Activated T-helper 1 cell treated with Interleukin-2 at 50 U/mL for 16 hours (primary cell): ENCODE data around the gene CHTF18.
A peak's percentile ranks its signal among the peaks of the same experiment; 100 is the strongest.
"Not testable (repeated sequence)": the region's sequence is repeated elsewhere in the genome, so short reads cannot be mapped to it uniquely, and the experiment has no call there.

Experiments used
- DNase-seq: peaks from one replicate; pipeline ENCODE4 v3.0.0-alpha.2; 2020; ENCODE audit warnings: low read depth

Gene CHTF18

GRCh38 chr16:808085-808386 is 19.6 kb downstream of the CHTF18 start:
- no peak for DNase-seq

GRCh38 chr16:813204-813915 is 24.9 kb downstream of the CHTF18 start:
- DNase-seq = peak; percentile 19

GRCh38 chr16:813916-814412 is 25.5 kb downstream of the CHTF18 start:
- no peak for DNase-seq

GRCh38 chr16:814974-815373 is 26.6 kb downstream of the CHTF18 start:
- DNase-seq = no peak

- no peak for DNase-seq
These were observed 27.4 kb downstream of the CHTF18 start for GRCh38 chr16:815861-816260.

- no peak for DNase-seq
These were observed 28.8 kb downstream of the CHTF18 start for GRCh38 chr16:817001-817906.

- DNase-seq = no peak
These were observed 29.7 kb downstream of the CHTF18 start for GRCh38 chr16:818132-818531.

- no peak for DNase-seq
These were observed 30.2 kb downstream of the CHTF18 start for GRCh38 chr16:818592-818991.

GRCh38 chr16:819336-820043 is 31.1 kb downstream of the CHTF18 start:
- no peak for DNase-seq

- DNase-seq = not testable (repeated sequence)
These were observed 31.6 kb downstream of the CHTF18 start for GRCh38 chr16:820044-820408.

- DNase-seq = no peak
These were observed 32.3 kb downstream of the CHTF18 start for GRCh38 chr16:820748-821147.

GRCh38 chr16:821751-822150 is 33.3 kb downstream of the CHTF18 start:
- no peak for DNase-seq

- no peak for DNase-seq
These were observed 33.9 kb downstream of the CHTF18 start for GRCh38 chr16:822174-822908.

- no peak for DNase-seq
These were observed 34.5 kb downstream of the CHTF18 start for GRCh38 chr16:822909-823297.

- no peak for DNase-seq
These were observed 35.8 kb downstream of the CHTF18 start for GRCh38 chr16:824194-824593.

GRCh38 chr16:824601-825000 is 36.2 kb downstream of the CHTF18 start:
- DNase-seq = no peak

GRCh38 chr16:825341-826061 is 37.1 kb downstream of the CHTF18 start:
- DNase-seq = no peak

GRCh38 chr16:827513-827912 is 39.1 kb downstream of the CHTF18 start:
- DNase-seq = no peak

- no peak for DNase-seq
These were observed 40.5 kb downstream of the CHTF18 start for GRCh38 chr16:828891-829290.

GRCh38 chr16:830107-830870 is 41.9 kb downstream of the CHTF18 start:
- no peak for DNase-seq
